Parathyroid adenoma (tissue), 2 donors: ENCODE data around the gene HS6ST3.

Source experiments
- H2AFZ ChIP-seq: fragments of 300-600 bp; sonication (generic); one replicate; pipeline ENCODE4 v1.7.0; 2017; ENCODE audit warnings: antibody characterized with exemption, mild to moderate bottlenecking
- H3K27ac ChIP-seq: fragments of 300-600 bp; sonication (generic); one replicate; pipeline ENCODE4 v1.7.0; 2017
- H3K27me3 ChIP-seq: fragments of 300-600 bp; sonication (generic); one replicate; pipeline ENCODE4 v1.7.0; 2017; ENCODE audit warnings: low read length; ENCODE audit not compliant: control insufficient read depth, insufficient read depth
- H3K36me3 ChIP-seq: fragments of 300-600 bp; sonication (generic); one replicate; pipeline ENCODE4 v1.7.0; 2017; ENCODE audit warnings: low read length; ENCODE audit not compliant: control insufficient read depth, insufficient read depth
- H3K4me1 ChIP-seq: fragments of 300-600 bp; sonication (generic); one replicate; pipeline ENCODE4 v1.7.0; 2017; ENCODE audit warnings: control low read depth
- H3K4me2 ChIP-seq: fragments of 300-600 bp; sonication (generic); one replicate; pipeline ENCODE4 v1.7.0; 2017; ENCODE audit warnings: low read length
- H3K4me3 ChIP-seq: fragments of 300-600 bp; sonication (generic); one replicate; pipeline ENCODE4 v1.7.0; 2017; ENCODE audit warnings: low read depth, low read length
- H3K79me2 ChIP-seq: fragments of 300-600 bp; sonication (generic); one replicate; pipeline ENCODE4 v1.7.0; 2017; ENCODE audit warnings: control low read depth
- H3K9ac ChIP-seq: fragments of 300-600 bp; sonication (generic); one replicate; pipeline ENCODE4 v1.7.0; 2017; ENCODE audit warnings: mild to moderate bottlenecking
- H3K9me3 ChIP-seq: fragments of 300-600 bp; sonication (generic); one replicate; pipeline ENCODE4 v1.7.0; 2017; ENCODE audit warnings: low read length; ENCODE audit not compliant: control insufficient read depth
- CTCF ChIP-seq: fragments of 300-600 bp; sonication (generic); IDR thresholded peaks from one replicate; pipeline ENCODE4 v1.7.0; 2017; ENCODE audit warnings: antibody characterized with exemption, mild to moderate bottlenecking
- donor health status: primary hyperparathyroidism.

The HS6ST3 gene

GRCh38 chr13:96475103-96475502, 385.2 kb downstream of the HS6ST3 start:
- Histone ChIP-seq H3K36me3 (no peaks in the 10 kb centered on the region), H3K4me3 (no peak overlapping the region), H2AFZ (no peak overlapping the region), H3K4me2 (no peak overlapping the region), H3K27me3 (no peaks in the 10 kb centered on the region), H3K27ac (no peak overlapping the region), H3K4me1 (no peaks in the 10 kb centered on the region), H3K9me3 (no peaks in the 10 kb centered on the region), H3K9ac (no peak overlapping the region), H3K79me2 (no peaks in the 10 kb centered on the region)
- TF ChIP-seq CTCF: no peak

GRCh38 chr13:96481482-96481881, 391.6 kb downstream of the HS6ST3 start:
- H3K27ac ChIP-seq: no peak overlapping the region
- H3K4me2 ChIP-seq: no peak overlapping the region
- no peaks in the 10 kb centered on the region for H3K27me3 ChIP-seq
- no peaks in the 10 kb centered on the region for H3K36me3 ChIP-seq
- H3K4me1 ChIP-seq: no peaks in the 10 kb centered on the region
- TF ChIP-seq CTCF: no peak
- no peak overlapping the region for H3K9ac ChIP-seq
- no peak overlapping the region for H3K4me3 ChIP-seq
- no peaks in the 10 kb centered on the region for H3K9me3 ChIP-seq
- H3K79me2 ChIP-seq: no peaks in the 10 kb centered on the region
- no peak overlapping the region for H2AFZ ChIP-seq

GRCh38 chr13:96490496-96490989, 400.6 kb downstream of the HS6ST3 start:
- Histone ChIP-seq H3K79me2 (no peaks in the 10 kb centered on the region), H3K36me3 (no peaks in the 10 kb centered on the region), H3K9ac (no peak overlapping the region), H3K4me2 (no peak overlapping the region), H3K27me3 (no peaks in the 10 kb centered on the region), H2AFZ (no peak overlapping the region), H3K4me1 (no peaks in the 10 kb centered on the region), H3K27ac (no peak overlapping the region), H3K4me3 (no peak overlapping the region), H3K9me3 (no peaks in the 10 kb centered on the region)
- TF ChIP-seq CTCF: no peak

GRCh38 chr13:96491103-96491502, 401.2 kb downstream of the HS6ST3 start:
- no peak overlapping the region for H2AFZ ChIP-seq
- no peaks in the 10 kb centered on the region for H3K79me2 ChIP-seq
- no peak overlapping the region for H3K9ac ChIP-seq
- H3K4me2 ChIP-seq: no peak overlapping the region
- H3K4me3 ChIP-seq: no peak overlapping the region
- TF ChIP-seq CTCF: no peak
- H3K4me1 ChIP-seq: no peaks in the 10 kb centered on the region
- no peak overlapping the region for H3K27ac ChIP-seq
- no peaks in the 10 kb centered on the region for H3K9me3 ChIP-seq
- H3K36me3 ChIP-seq: no peaks in the 10 kb centered on the region
- H3K27me3 ChIP-seq: no peaks in the 10 kb centered on the region

GRCh38 chr13:96492766-96493165, 402.9 kb downstream of the HS6ST3 start:
- no peaks in the 10 kb centered on the region for H3K27me3 ChIP-seq
- no peak overlapping the region for H3K9ac ChIP-seq
- no peak for TF ChIP-seq CTCF
- no peaks in the 10 kb centered on the region for H3K4me1 ChIP-seq
- no peak overlapping the region for H3K4me3 ChIP-seq
- no peak overlapping the region for H3K27ac ChIP-seq
- no peaks in the 10 kb centered on the region for H3K36me3 ChIP-seq
- H3K4me2 ChIP-seq: no peak overlapping the region
- H2AFZ ChIP-seq: no peak overlapping the region
- H3K9me3 ChIP-seq: no peaks in the 10 kb centered on the region
- no peaks in the 10 kb centered on the region for H3K79me2 ChIP-seq
